Measurements from ENCODE around the gene ITPKC. TPM values are rescaled to one million over a fixed set of nuclear protein-coding genes. Genes with fewer than 3 reads are reported as not detected.

ITPKC gene
- total RNA-seq, 1 experiment from 2014 or later: 11.4 TPM

- Histone ChIP-seq H3K27ac (ENCODE audit: low read depth, low read length) (no peak overlapping the region), H3K27me3 (ENCODE audit: insufficient read depth, low read length) (no peaks in the 10 kb centered on the region), H3K79me2 (ENCODE audit: insufficient read depth, low read length) (peaks cover 29% of the 10 kb centered on the region), H3K4me3 (replicated peaks in 1 of 2; ENCODE audit: low read depth in 1 of 2, low read length in 2 of 2) (no peak overlapping the region), H3K9me3 (ENCODE audit: control insufficient read depth in 1 of 2, insufficient read depth in 1 of 2, low read depth in 1 of 2, low read length in 2 of 2) (no peaks in the 10 kb centered on the region), H3K9me2 (ENCODE audit: insufficient read depth) (no peaks in the 10 kb centered on the region), H4K20me1 (ENCODE audit: insufficient read depth) (no peaks in the 10 kb centered on the region), H2AFZ (ENCODE audit: low read depth, low read length, poor library complexity, severe bottlenecking) (no peak overlapping the region), H3K36me3 (ENCODE audit: control insufficient read depth in 1 of 2, insufficient read depth in 2 of 2, low read length in 2 of 2) (peaks cover 11 to 33% of the 10 kb centered on the region in 2 experiments), H3K4me2 (ENCODE audit: low read length) (no peak overlapping the region), H3K9ac (ENCODE audit: low read length) (no peak overlapping the region), H3K4me1 (ENCODE audit: control insufficient read depth in 1 of 2, insufficient read depth in 2 of 2, low read length in 2 of 2) (peaks cover 12 to 26% of the 10 kb centered on the region in 2 experiments; a peak in 3 of 4 replicates)
- no peak for ATAC-seq
- RAD21 ChIA-PET (ENCODE audit: low non-redundant PET in 1 of 2, low total read pairs in 2 of 2, uncharacterized antibody in 2 of 2, unreplicated experiment in 2 of 2): no interaction called here
- no TSS peak for BruUV-seq (replicated peaks)
- POLR2A ChIA-PET: no interaction called here
- no peak for DNase-seq (ENCODE audit: low read depth, low spot score)
- intact Hi-C loops (cut with micrococcal nuclease): no loop called here
- TF ChIP-seq ATF3 (IDR thresholded peaks at IDR 0.05): no peak
- 0 out of 2 replicates have a peak, but pooled peaks have one; percentile 23 for TF ChIP-seq POLR2AphosphoS5 (IDR thresholded peaks at IDR 0.05; ENCODE audit: low read depth, low read length)
- CTCF ChIA-PET: no interaction called here
Observed at GRCh38 chr19:40687525-40688016, 29.3 kb upstream of the ITPKC start.

GRCh38 chr19:40688309-40688708, 28.6 kb upstream of the ITPKC start:
- ChIA-PET CTCF (no interaction called here), POLR2A (no interaction called here), RAD21 (ENCODE audit: low non-redundant PET in 1 of 2, low total read pairs in 2 of 2, uncharacterized antibody in 2 of 2, unreplicated experiment in 2 of 2) (no interaction called here)
- no peak for ATAC-seq
- no peaks in the 10 kb centered on the region for H3K27me3 ChIP-seq (ENCODE audit: insufficient read depth, low read length)
- no peak overlapping the region for H3K27ac ChIP-seq (ENCODE audit: low read depth, low read length)
- H3K9ac ChIP-seq (ENCODE audit: low read length): no peak overlapping the region
- no peak for DNase-seq (ENCODE audit: low read depth, low spot score)
- H3K9me3 ChIP-seq (ENCODE audit: control insufficient read depth in 1 of 2, insufficient read depth in 1 of 2, low read depth in 1 of 2, low read length in 2 of 2): no peaks in the 10 kb centered on the region
- no peak overlapping the region for H2AFZ ChIP-seq (ENCODE audit: low read depth, low read length, poor library complexity, severe bottlenecking)
- no peaks in the 10 kb centered on the region for H4K20me1 ChIP-seq (ENCODE audit: insufficient read depth)
- no peak overlapping the region for H3K4me3 ChIP-seq (replicated peaks in 1 of 2; ENCODE audit: low read depth in 1 of 2, low read length in 2 of 2)
- H3K9me2 ChIP-seq (ENCODE audit: insufficient read depth): no peaks in the 10 kb centered on the region
- peaks cover 12 to 26% of the 10 kb centered on the region in 2 experiments; a peak in 3 of 4 replicates for H3K4me1 ChIP-seq (ENCODE audit: control insufficient read depth in 1 of 2, insufficient read depth in 2 of 2, low read length in 2 of 2)
- H3K36me3 ChIP-seq (ENCODE audit: control insufficient read depth in 1 of 2, insufficient read depth in 2 of 2, low read length in 2 of 2): peaks cover 8 to 25% of the 10 kb centered on the region in 2 experiments
- BruUV-seq (replicated peaks): TSS peak; percentile 49
- intact Hi-C loops (cut with micrococcal nuclease): no loop called here
- peaks cover 29% of the 10 kb centered on the region for H3K79me2 ChIP-seq (ENCODE audit: insufficient read depth, low read length)
- no peak overlapping the region for H3K4me2 ChIP-seq (ENCODE audit: low read length)
- TF ChIP-seq YY1 (IDR thresholded peaks at IDR 0.05; ENCODE audit: extremely low read depth, insufficient replicate concordance, low read depth, low read length) (no peak), EGR1 (IDR thresholded peaks at IDR 0.05; ENCODE audit: low read depth) (no peak), MAX (IDR thresholded peaks at IDR 0.05) (no peak), SP1 (IDR thresholded peaks at IDR 0.05; ENCODE audit: low read depth) (no peak), POLR2A (IDR thresholded peaks at IDR 0.05; ENCODE audit: borderline replicate concordance, extremely low read depth, insufficient read depth, insufficient read length) (no peak), POLR2AphosphoS5 (IDR thresholded peaks at IDR 0.05; ENCODE audit: low read depth, low read length) (no peak), ZFX (IDR thresholded peaks at IDR 0.05) (no peak), ELF1 (IDR thresholded peaks at IDR 0.05; ENCODE audit: borderline replicate concordance, low read depth) (no peak), REST (IDR thresholded peaks at IDR 0.05; ENCODE audit: low read depth) (no peak), ZBTB33 (IDR thresholded peaks at IDR 0.05; ENCODE audit: extremely low read depth, insufficient replicate concordance, low read length) (no peak), CTCF (IDR thresholded peaks at IDR 0.05 in 2 of 3, conservative IDR thresholded peaks at IDR 0.05 in 1 of 3; ENCODE audit: borderline replicate concordance in 1 of 3, insufficient read depth in 1 of 3, low read depth in 2 of 3, low read length in 2 of 3) (no peak)
